GM18909 (cell line): Measurements from ENCODE around the gene KLHL22.

Experiments
- ATAC-seq: cut with Tn5 transposase; IDR thresholded peaks from one replicate; pipeline ENCODE4 v1.9.1; 2021; ENCODE audit warnings: mild to moderate bottlenecking; ENCODE audit not compliant: unreplicated experiment, poor library complexity

Gene KLHL22

DNA sequence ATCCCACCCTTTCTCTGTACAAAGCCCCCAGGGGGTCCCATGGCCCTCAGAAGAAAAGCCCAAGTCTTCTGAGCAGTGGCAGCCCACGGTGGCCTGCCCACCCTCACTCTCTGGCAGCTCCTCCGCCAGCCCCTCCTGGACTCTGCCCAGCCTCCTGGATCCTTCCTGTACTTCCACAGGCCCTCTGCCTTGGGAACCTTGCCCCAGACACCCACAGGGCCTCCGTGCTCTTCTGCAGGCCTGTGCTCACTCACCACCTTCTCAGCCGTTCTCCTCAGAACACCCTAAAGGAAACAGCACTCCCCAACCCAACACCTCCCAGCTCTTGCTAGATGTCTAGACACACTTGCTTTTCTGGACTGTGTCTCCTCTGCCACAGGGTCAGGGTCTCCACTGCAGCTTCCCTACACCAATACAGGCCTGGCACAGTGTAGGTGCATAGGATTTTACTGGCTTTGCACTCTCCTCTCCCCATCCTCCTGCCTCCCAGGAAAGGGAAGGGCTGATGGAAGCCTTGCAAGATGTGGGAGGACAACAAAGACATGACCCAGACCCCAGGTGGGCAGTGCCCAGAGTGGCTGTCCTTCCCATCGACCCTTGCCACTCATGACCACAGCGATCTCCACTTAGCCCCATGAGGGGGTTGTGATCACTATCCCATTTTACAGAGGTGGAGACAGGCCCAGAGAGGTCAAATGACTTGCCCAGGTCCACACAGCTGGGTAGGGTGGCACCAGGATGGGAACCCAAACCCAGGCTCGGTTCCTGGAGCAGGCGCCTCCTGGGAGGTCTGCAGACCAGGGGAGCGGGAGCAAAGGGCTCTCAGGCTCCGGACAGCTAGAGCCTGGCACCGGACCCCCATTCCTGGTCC, 59.9 kb downstream of the KLHL22 start:
- ATAC-seq: no peak

DNA sequence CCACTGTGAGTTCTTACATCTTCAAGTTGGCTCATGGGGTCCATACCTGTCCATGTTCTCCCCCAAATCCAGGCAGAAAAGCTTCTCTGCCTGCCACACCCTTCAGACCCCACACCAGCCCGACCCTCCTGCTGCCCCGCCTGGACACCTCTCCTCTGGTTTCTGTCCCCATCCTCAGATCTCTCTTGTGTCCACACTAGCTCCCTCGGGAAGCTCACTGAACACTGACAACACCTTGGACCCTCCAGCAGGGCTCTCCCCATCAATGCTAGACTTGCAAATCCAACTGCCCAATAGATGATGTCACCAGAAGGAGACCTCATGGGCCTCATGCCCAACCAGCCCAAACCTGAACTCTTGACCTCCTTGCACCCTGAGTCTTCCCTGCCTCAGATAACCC, 60.8 kb downstream of the KLHL22 start:
- ATAC-seq: no peak

DNA sequence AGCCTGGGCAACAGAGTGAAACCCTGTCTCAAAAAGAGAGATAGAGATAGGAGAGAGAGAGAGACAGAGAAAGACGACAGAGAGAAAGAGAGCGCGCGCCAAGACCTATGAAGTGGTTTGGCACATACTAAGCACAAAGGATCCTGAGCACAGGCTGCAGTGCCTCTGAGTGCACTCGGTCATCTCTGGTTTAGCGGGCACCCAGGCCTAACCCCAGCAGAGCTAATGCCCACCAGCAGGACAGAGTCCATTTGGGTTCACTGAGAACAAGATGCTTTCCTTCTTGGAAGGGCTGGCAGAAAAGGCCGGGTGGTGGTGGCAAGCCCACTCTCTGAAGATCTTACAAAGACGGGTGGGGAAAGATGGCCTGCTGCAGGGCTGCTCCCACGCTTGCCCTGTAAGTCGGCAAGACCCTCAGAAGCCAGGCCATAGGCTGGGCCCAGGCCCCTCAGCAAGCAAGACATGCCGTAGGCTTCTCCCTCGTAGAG, 61.3 kb downstream of the KLHL22 start:
- no peak for ATAC-seq

DNA sequence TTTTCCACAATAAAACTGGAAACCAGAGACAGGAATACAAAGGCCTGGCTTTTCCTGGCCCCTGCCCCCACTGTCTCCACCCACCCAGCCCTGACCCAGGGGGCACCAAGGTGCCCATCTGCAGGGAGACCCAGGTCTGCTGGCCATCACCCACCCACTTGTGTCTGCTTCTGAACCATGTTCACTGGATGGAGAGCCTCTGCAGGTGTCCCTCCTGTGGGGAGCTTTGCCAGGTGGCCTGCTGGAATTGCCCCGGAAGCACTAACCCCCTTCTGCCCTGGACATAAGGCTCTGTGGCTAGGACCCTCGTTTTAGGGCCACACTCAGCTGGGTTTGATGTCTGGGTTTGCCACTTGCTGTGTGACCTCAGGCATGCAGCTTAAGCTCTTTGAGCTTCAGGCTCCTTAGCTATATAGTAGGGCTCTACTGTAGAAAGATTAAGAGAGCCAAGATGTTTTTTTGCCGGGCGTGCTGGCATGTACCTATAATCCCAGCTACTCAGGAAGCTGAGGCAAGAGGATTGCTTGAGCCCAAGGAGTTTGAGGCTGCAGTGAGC, 61.8 kb downstream of the KLHL22 start:
- no peak for ATAC-seq

DNA sequence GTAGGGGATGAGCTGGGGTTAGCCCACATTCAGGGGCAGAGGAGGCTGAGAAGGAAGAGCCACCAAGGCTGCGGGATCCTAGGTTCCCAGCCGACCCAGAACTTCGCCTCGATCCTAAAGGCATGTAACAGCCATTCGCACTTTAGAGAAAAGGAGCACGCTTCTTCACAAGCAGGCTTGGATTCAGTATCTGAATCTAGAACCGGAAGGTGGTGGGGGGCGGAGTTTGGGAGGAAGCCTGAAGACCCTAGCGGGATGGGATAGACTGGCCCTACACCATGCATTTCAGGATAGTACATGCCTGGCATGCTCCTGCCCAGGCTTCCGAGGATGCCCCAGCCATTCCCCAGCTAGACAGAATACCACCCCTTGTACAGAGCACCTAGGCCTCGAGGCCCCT, 62.4 kb downstream of the KLHL22 start:
- no peak for ATAC-seq

DNA sequence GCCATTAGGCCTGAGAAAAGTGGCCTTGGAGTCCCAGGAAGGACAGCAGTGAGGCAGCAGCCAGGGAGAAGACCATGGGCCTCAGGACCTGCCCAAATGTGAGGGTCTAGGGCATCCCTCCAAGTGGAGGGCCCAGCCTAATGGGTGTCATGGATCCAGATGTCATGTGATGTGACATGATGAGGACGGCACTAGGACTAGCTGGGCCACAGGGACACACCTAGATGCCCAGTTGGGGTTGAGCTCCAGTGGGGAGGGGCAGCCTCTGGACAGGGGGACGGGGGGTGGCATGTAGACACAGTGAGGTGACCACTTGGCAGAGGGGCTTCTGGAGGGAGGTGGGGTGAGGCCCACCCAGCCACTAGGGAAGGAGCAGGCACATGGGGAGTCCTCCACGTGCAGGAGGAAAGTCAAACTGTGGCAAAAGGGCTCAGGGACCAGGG, 63.3 kb downstream of the KLHL22 start:
- ATAC-seq: no peak

DNA sequence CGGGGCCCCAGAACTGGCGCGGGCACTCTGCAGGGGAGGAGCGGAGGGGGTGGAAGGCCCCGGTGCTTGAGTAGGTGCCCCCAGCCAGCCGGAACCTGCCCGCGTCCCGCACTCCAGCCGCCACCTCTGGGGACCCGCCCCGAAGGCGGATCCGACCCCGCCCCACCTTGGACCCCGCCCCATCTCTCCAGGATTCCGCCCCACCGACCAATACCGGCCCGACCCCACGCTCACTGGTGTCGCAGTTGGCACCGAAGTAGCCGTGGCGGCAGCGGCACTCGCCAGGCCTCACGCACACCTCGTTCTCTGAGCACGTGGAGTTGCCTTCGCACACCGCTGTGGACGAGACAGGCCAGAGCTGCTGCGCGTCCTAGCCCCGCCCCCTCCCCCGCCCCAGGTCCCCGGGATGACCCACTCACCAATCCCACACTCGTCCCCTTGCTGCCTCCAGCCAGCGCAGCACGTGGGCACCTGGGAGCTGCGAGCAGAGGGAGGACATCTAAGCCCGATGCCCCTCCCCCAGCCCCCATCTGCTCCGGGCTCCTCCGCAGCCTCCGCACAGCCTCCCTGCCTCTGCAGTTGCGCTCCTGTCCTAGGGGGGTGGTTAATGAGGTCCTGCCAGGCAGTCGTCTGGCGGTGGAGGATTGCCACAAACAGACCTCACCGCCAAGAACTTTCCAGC, 63.9 kb downstream of the KLHL22 start:
- no peak for ATAC-seq

DNA sequence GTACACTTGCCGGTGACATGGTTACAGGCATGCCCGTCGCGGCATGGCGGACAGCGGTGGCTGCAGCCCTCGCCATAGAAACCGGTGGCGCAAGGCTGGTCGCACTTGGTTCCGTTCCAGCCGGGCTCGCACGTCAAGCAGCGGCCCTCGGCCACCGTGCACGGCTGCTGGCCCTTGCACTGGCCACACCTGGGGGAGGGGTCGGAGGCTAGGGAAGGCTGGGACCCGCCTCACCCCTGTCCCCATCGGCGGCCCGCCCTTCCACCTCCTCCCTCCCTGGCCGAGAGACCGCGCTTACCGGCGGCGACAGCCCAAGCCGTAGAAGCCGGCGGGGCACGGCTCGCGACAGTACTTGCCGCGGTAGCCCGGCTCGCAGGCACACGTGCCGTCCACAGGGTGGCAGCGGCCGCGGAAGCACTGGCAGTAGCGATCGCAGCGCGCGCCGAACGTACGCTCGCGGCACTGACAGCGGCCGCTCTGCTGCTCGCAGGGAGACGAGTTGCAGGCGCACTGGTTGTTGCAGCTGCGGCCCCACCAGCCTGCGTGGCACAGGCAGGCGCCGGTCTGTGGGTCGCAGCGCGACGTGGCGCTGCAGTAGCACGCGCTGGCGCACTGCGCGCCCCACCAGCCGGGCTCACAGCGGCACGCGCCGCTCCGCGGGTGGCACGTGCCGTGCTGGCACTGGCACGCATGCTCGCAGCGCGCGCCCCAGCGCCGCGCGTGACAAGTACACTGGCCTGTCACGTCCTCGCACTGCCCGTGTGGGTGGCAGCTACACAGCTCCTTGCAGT, 64.7 kb downstream of the KLHL22 start:
- ATAC-seq: no peak

DNA sequence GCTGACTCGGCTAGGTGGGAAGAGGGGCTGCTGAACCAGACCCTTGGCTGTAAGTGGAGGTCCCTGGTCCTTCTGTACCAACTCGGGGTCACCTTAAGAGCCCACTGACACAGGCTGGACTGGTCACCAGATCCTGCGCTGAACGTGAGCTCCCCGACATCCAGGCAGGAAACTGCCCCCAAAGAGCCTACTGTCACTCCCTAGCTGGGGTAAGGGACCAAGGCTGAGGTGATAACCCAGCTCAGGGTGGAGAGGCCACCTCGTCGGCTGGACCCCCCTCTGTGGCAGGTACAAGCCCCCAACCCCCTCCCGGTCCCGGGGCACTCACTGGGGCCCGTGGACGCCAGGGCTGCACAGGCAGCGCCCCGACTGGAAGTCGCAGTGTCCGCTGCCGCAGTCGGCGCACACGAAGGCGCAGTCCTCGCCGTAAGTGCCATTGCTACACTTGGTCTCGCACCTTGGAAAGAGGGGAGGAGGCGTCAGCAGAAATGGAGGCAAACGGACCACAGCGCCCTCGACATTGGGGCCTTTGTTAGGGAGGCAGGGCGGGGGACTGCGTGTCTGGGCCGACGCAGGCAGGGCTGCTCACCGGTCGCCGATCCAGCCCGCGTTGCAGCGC, 65.4 kb downstream of the KLHL22 start:
- no peak for ATAC-seq

DNA sequence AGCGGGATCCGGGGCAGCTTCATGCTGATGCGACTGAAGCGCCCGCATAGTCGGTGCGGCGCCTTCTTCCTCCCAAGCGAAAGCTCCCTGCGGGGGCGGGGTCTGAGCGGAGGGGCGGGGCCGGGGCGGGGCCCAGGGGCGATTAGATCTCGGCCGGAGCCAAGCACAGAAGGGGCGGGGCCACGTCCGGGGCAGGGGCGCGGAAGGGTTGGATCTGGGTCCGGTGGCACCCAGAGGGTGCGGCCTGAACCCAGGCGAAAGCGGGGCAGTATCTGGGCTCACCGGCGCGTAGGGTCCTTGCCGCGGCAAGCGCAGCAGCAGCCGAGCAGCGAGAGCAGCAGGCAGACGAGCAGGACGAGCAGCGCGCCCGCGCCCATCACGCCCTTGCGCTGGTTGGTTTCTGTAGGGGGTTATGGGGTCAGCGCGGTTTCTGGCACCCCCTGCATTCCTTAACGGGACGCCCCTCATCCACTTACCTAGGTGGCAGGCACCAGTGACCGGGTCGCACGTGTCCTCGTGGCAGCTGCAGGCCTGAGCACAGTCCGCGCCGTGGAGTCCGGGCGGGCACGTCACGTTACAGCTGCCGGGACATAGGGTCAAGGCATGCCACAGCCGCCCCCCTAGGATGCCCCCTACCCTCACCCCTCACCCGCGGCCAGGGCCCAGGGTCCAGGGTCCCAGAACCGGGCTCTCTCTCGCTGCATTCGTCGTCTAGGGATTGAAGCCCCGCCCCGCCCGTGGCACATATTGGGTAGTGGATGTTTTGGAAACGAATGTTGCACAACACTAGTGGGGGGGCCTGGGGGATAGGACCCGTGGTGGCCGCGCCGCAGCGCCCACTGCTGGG, 66.1 kb downstream of the KLHL22 start:
- ATAC-seq: no peak

DNA sequence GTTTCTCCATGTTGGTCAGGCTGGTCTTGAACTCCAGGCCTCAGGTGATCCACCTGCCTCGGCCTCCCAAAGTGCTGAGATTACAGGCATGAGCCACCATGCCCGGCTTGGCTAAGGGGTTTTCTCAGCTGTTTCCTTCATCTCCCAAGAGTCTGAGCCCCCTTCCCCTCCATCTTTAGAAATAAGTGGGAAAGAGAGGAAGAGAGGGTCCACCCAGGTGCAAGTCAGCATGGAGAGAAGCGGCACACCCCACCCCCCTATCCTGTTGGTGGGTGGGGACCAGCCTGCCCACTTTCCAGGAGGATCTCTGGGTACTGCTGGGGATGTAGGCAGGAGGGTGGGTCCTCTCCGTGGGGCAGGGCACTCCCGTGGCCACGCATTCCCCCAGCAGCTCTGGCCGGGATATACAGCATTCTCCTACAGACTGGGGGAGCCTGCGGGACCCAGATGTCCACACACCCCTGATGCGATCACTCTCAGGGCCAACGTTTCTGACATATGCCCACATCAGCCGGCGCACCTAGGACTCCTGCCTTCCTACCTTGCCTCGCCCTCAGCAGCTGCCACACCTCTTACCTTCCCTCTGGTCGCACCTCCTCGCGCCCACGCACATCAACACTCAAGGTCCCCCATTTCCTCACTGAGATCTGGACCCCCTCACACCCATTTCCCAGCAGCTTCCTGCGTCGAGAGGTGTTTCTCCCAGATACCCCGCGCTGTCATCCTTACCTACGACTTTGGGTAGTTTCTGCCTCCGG, 66.9 kb downstream of the KLHL22 start:
- ATAC-seq: no peak

DNA sequence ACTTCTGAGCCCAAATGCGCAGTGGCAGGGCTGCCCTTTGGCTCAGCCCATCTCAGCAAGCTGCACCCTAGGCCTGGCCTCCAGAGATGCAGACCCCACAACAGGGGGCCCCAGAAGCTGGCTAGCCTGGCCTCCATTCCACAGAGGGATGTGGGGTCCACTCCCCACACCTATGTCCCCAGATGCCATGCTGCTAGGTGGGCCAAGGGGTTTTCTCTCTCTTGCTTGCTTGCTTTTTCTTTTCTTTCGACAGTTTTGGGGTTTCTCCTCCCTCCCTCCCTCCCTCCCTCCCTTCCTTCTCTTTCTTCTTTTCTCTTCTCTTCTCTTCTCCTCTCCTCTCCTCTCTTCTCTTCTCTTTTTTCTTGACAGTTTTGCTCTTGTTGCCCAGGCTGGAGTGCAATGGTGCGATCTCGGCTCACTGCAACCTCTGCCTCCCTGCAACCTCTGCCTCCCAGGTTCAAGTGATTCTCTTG, 67.6 kb downstream of the KLHL22 start:
- no peak for ATAC-seq

DNA sequence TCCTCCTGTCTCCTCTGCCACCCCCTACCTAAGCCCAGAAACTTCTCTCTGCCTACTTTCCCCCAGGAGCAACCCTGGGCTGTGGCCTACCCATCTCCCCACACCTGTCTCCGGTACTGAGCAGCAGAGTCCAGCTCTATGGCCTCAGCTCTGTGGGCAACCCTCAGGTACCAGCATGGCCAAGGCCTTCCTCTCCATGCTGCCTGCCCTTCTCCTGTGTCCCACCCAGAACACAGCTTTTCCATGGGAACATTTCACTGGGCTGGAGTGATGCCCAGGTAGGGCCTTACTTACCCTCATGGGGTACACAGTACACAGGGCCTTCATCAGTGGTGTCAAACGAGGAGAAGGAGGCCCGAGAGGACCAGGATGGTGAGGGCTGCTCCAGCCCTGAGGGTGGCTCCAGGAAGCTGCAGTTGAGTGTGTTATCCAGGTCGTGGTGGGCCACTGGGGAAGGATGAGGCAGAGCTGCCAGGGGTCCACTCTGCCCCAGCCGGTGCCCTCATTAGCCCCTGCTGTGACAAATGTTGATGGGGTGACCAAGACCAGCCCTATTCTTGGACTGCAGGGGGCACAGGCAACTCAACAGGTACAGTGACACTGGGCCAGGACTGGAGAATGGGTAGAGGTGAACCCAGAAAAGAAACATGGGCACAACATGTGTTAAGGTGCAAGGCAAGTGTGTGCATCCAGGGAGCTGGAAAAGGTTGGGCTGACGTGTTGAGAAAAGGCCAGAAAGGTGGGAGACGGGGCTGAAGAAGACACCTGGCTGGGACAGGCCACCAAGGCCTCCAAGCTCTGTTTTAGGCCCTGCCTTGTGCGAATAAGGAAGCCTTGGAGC, 68.3 kb downstream of the KLHL22 start:
- no peak for ATAC-seq

DNA sequence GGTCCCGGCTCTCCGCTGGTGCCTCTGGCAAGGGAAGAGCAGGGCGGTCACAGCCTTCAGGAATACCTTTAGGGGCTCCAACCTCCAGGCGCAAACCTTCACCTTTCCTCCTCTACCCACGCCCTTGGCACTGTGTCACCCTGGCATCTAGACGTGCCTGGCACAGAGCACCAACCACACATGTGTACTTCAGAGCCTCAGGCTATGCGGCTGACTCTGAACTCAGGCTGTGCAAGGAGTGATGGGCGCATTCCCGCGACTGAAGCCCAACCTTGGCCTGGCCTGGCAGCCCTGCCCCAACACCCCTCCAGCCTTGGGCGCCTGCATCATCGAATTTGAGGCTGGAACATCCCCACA, 69.4 kb downstream of the KLHL22 start:
- ATAC-seq: no peak

DNA sequence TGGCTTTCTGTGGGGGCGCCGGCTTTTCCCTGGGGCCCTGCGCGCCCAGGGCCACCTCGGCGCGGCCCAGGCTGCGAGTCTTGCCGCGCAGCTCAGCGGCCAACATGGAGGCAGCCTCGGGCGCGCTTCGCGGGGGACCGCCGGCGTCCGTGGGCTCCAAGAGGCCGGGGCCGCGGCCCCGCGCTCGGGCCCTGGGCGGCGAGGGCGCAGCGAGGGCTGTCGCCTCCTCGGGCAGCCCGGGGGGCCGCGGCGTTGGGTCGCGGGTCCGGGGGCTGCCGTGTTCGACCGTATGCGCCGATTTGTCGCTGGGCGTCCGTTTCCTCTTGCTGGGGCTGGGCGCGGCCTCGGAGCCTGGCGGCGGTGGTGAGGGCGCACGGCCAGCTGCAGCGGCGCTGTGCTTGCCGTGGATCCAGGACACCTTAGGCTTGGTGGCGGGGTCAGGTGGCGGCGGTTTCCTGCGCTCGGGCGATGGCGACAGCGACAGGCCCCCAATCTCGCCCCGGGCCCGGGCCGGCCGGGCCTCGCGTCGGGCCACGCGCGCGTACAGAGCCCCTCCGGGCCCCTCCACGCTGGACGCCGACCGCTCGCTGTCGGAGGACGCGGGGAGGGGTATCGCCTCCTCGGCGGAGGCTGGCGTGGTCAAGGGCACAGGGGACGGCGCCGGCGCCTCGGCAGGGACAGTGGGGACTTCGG, 69.9 kb downstream of the KLHL22 start:
- ATAC-seq: no peak

DNA sequence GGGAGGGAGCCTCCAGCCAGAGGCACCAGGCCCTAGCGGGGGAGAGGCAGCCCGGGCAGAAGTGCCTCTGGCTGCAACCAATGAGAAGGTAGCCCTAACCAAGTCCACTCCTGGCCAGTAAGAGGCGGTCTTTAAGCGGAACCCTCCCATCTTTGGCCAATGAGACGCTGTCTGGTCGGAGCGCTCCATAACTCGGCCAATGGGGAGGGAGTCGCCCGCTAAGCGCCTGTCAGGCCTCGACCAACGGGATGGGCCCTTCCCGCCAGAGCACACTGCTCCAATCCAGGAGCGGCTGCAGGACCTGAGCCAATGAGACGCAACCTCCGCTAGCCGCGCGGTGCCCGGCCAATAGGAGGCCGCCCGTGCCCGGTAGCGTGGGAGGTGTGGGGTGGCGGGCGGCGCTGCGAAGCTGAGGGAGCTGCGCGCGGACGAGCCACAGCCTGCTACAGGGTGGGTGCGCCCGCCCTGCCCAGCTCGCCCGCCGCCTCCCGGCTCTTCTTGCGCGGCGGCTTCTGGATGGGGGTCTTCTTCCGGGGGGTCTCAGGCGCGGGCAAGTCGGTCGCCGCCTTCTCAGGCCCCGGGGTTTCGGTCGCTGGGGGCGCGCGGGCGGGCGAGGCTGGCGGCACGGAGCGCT, 70.5 kb downstream of the KLHL22 start:
- ATAC-seq: no peak

DNA sequence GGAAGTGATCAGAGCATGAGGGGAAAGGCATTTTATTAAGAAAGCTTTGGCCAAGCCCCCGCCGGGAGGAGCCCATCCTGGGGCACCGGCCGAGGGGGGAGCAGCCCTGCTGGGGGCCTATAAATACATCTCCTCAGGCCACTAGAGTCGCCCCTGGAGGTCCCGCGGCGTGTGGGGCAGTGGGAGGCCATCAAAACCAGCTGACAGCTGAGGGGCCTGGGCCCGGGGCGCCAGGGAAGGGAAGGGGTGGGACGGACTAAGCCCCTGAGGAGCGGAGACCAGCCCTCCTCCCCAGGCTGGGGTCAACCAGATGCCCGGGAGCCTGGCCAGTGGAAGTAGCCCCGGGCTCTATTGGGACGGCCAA, 71.0 kb downstream of the KLHL22 start:
- no peak for ATAC-seq
